Measurements from ENCODE around the gene BMP2K.

- TF ChIP-seq REST (IDR thresholded peaks at IDR 0.05; ENCODE audit: unreplicated experiment) = no peak
- TF ChIP-seq CTCF (conservative IDR thresholded peaks at IDR 0.05; ENCODE audit: low read depth in 2 of 2) = no peak
- no peak for TF ChIP-seq EZH2 (IDR thresholded peaks at IDR 0.05; ENCODE audit: low read depth, unreplicated experiment)
- TF ChIP-seq POLR2AphosphoS5 (IDR thresholded peaks at IDR 0.05; ENCODE audit: low read depth) = no peak
- TF ChIP-seq JUNB (IDR thresholded peaks at IDR 0.05; ENCODE audit: unreplicated experiment) = no peak
- no peak for TF ChIP-seq NANOG (IDR thresholded peaks at IDR 0.05; ENCODE audit: borderline replicate concordance)
- no peak for TF ChIP-seq ETS1 (IDR thresholded peaks at IDR 0.05)
- TF ChIP-seq EZH2phosphoT487 (IDR thresholded peaks at IDR 0.05; ENCODE audit: unreplicated experiment) = no peak
- no peak for TF ChIP-seq STAT1 (IDR thresholded peaks at IDR 0.05; ENCODE audit: unreplicated experiment)
- TF ChIP-seq CREB1 (CRISPR knock-in tag; IDR thresholded peaks at IDR 0.05; ENCODE audit: low read depth) = no peak
- TF ChIP-seq ZNF331 (CRISPR knock-in tag; IDR thresholded peaks at IDR 0.05; ENCODE audit: low read depth) = no peak
- TF ChIP-seq ZNF462 (CRISPR knock-in tag; IDR thresholded peaks at IDR 0.05) = no peak
- no peak for TF ChIP-seq ZNF114 (CRISPR knock-in tag; IDR thresholded peaks at IDR 0.05)
Observed at GRCh38 chr4:78749258-78749971, 26.7 kb upstream of the BMP2K start.

Data from GM23338 (cell line).